RWPE1 (cell line): ENCODE results near the gene SPG7.
A peak's percentile ranks its signal among the peaks of the same experiment; 100 is the strongest.

ENCODE experiments used
- CTCF ChIA-PET: fragments of 350-600 bp; sonication (Branson Sonifier 250); formaldehyde crosslinking; extraction: SDS; loops from one replicate; lab custom pipeline; 2021; lab: Yijun Ruan, JAX
- POLR2A ChIA-PET: fragments of 400-600 bp; formaldehyde crosslinking; extraction: SDS; loops from one replicate; lab custom pipeline; 2020; ENCODE audit warnings: antibody characterized with exemption; ENCODE audit not compliant: low non-redundant PET; lab: Yijun Ruan, JAX
- DNase-seq: peaks from one replicate; pipeline ENCODE4 v3.0.0; 2012; ENCODE audit warnings: low spot score
- H3K27ac ChIP-seq: fragments of 450-650 bp; 2 replicates; pipeline ENCODE4 v1.5.1; 2017
- CTCF ChIP-seq: fragments of 450-650 bp; conservative IDR thresholded peaks from 2 replicates; pipeline ENCODE4 v1.5.1; 2017; ENCODE audit warnings: low read depth, mild to moderate bottlenecking

SPG7 gene

GRCh38 chr16:89502081-89502843, 5.9 kb upstream of the SPG7 start:
- POLR2A ChIA-PET = interaction anchor here (0.5 kb wide), 1 partner anchor 181 kb away, joined by 6 read pairs; no protein-coding TSS in a partner anchor
- TF ChIP-seq CTCF = no peak
- H3K27ac ChIP-seq = peak overlapping the region; percentile 80
- peak; percentile 72 for DNase-seq
- CTCF ChIA-PET = no interaction called here

GRCh38 chr16:89504091-89504490, 4.1 kb upstream of the SPG7 start:
- TF ChIP-seq CTCF = no peak
- POLR2A ChIA-PET = no interaction called here

GRCh38 chr16:89505204-89506112, 2.7 kb upstream of the SPG7 start:
- H3K27ac ChIP-seq = peak overlapping the region; percentile 90
- ChIA-PET CTCF (no interaction called here), POLR2A (no interaction called here)
- peak; percentile 84 for DNase-seq
- TF ChIP-seq CTCF = no peak

More at GRCh38 chr16:89504091-89504490, 4.1 kb upstream of the SPG7 start:
- no peak for DNase-seq
- peak overlapping the region; percentile 90 for H3K27ac ChIP-seq
- CTCF ChIA-PET = interaction anchor here (0.6 to 1.0 kb wide), 3 partner anchors 29 to 185 kb away, joined by 3 to 5 read pairs (median 3); no protein-coding TSS in a partner anchor

GRCh38 chr16:89506113-89506504, 2.1 kb upstream of the SPG7 start:
- peak overlapping the region; percentile 90 for H3K27ac ChIP-seq
- DNase-seq = no peak
- CTCF ChIA-PET = no interaction called here
- POLR2A ChIA-PET = interaction anchor here (0.6 kb wide), 1 partner anchor 75 kb away, joined by 7 read pairs; no protein-coding TSS in a partner anchor
- no peak for TF ChIP-seq CTCF

- POLR2A ChIA-PET = interaction anchor here (0.5 to 0.6 kb wide), 2 partner anchors 52 to 76 kb away, joined by 3 to 7 read pairs; no protein-coding TSS in a partner anchor
- H3K27ac ChIP-seq = peak overlapping the region; percentile 90
- DNase-seq = no peak
- TF ChIP-seq CTCF = no peak
- CTCF ChIA-PET = interaction anchor here (0.7 kb wide), 1 partner anchor 163 kb away, joined by 3 read pairs; no protein-coding TSS in a partner anchor
These were observed 1.4 kb upstream of the SPG7 start for GRCh38 chr16:89506791-89507191.
